Measurements from ENCODE around the gene ADCY3.

GRCh38 chr2:24825883-24826772, 93.9 kb downstream of the ADCY3 start:
- no peak for TF ChIP-seq CTCF (conservative IDR thresholded peaks at IDR 0.05; ENCODE audit: low read depth, low read length)
- no peak for TF ChIP-seq NFE2L2 (IDR thresholded peaks at IDR 0.05; ENCODE audit: low read depth, low read length)
- no peak for TF ChIP-seq MAZ (IDR thresholded peaks at IDR 0.05; ENCODE audit: borderline replicate concordance, low read depth, low read length)
- no peak for TF ChIP-seq RCOR1 (IDR thresholded peaks at IDR 0.05; ENCODE audit: insufficient replicate concordance, low read length)
- TF ChIP-seq SMC3 (IDR thresholded peaks at IDR 0.05; ENCODE audit: low read depth, low read length) = no peak
- TF ChIP-seq POLR2A (IDR thresholded peaks at IDR 0.05; ENCODE audit: low read depth, low read length) = no peak
- TF ChIP-seq RFX5 (IDR thresholded peaks at IDR 0.05; ENCODE audit: low read depth, low read length) = no peak
- no peak for TF ChIP-seq USF2 (IDR thresholded peaks at IDR 0.05; ENCODE audit: low read depth, low read length)

Measured in IMR-90 (cell line).